Glutamatergic neuron (in vitro differentiated cells): ENCODE results near the gene LAMC3. TPM values are rescaled to one million over a fixed set of nuclear protein-coding genes. Genes with fewer than 3 reads are reported as not detected.

Source experiments
- DNase-seq: peaks from one replicate; pipeline ENCODE4 v3.0.0; 2022
- H3K27ac Mint-ChIP-seq: one replicate; pipeline ENCODE4 v1.8.0; 2020; ENCODE audit warnings: mild to moderate bottlenecking, mixed read lengths, inconsistent platforms; ENCODE audit not compliant: unreplicated experiment
- H3K27me3 Mint-ChIP-seq: one replicate; pipeline ENCODE4 v1.8.0; 2020; ENCODE audit warnings: mild to moderate bottlenecking, moderate library complexity, mixed read lengths, inconsistent platforms; ENCODE audit not compliant: unreplicated experiment
- H3K36me3 Mint-ChIP-seq: one replicate; pipeline ENCODE4 v1.8.0; 2020; ENCODE audit warnings: mild to moderate bottlenecking, mixed read lengths, inconsistent platforms; ENCODE audit not compliant: unreplicated experiment
- H3K4me1 Mint-ChIP-seq: one replicate; pipeline ENCODE4 v1.8.0; 2020; ENCODE audit warnings: mild to moderate bottlenecking, low read depth, mixed read lengths, inconsistent platforms; ENCODE audit not compliant: unreplicated experiment
- H3K4me3 Mint-ChIP-seq: one replicate; pipeline ENCODE4 v1.8.0; 2020; ENCODE audit warnings: mild to moderate bottlenecking, mixed read lengths, inconsistent platforms; ENCODE audit not compliant: unreplicated experiment
- H3K9me3 Mint-ChIP-seq: one replicate; pipeline ENCODE4 v1.8.0; 2020; ENCODE audit warnings: mild to moderate bottlenecking, moderate library complexity, mixed read lengths, inconsistent platforms; ENCODE audit not compliant: unreplicated experiment
- CTCF ChIP-seq: fragments of 200-600 bp; sonication (generic); IDR thresholded peaks from one replicate; pipeline ENCODE4 v1.5.0; 2021; ENCODE audit not compliant: partially characterized antibody, unreplicated experiment
- total RNA-seq: library from RNA; stranded (reverse); fragmentation: NEBNext Ultra II Directional; extraction: Animal tissue kit (Norgen Biotek cat#: 25700); gene quantifications from one replicate; pipeline ENCODE4 v1.2.1, GENCODE V29; 2021; ENCODE audit not compliant: unreplicated experiment

The LAMC3 gene
- total RNA-seq, 1 donor from 2014 or later: 0.17 TPM

DNA sequence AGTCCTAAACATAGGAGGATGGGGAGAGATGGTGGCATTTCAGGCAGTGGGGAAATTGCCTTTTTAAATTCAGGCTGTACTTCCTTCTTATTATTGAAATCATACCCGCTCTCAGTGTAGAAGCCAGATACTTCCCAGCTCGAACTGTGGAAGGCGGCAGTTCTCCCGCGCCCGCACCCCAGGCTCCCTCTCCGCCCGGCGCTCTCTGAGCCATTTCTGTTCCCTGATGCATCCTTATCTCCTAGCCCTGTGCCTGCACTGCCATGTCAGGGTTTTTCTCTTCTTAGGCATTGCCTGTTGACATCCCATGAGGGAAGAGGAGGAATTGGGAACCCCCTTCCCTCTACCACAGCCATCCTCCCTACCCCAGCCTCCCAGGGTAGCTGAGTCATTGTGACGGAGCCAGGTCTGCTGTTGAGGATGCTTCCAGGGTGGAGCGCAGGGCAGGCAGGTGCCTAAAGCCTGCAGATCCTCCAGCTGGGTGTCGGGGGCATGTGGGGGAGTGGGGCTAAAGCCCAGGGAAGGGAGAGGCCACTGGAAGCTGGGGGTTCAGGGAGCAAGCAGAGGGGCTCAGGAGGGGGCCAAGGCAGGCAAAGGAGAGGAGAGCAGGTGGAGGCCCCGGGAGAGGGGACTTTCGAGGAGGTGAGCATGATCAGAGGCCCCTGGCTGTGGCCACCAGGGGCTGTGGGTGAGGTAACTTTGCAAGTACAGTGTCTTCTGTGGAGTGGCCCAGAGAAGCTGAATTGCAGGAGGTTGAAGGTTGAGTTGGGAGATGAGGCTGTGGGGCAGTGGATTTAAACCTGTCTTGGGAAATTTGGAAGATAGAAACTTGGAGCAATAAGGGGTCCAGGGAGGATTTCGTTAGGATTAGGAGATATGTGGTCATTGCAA lies 16.2 kb downstream of the LAMC3 start:
- H3K27ac Mint-ChIP-seq: no peak overlapping the region
- H3K27me3 Mint-ChIP-seq: peaks cover 10% of the 10 kb centered on the region
- DNase-seq: no peak
- TF ChIP-seq CTCF: no peak
- H3K9me3 Mint-ChIP-seq: peaks cover 5% of the 10 kb centered on the region
- H3K4me1 Mint-ChIP-seq: no peaks in the 10 kb centered on the region
- no peak overlapping the region for H3K4me3 Mint-ChIP-seq
- H3K36me3 Mint-ChIP-seq: no peaks in the 10 kb centered on the region

DNA sequence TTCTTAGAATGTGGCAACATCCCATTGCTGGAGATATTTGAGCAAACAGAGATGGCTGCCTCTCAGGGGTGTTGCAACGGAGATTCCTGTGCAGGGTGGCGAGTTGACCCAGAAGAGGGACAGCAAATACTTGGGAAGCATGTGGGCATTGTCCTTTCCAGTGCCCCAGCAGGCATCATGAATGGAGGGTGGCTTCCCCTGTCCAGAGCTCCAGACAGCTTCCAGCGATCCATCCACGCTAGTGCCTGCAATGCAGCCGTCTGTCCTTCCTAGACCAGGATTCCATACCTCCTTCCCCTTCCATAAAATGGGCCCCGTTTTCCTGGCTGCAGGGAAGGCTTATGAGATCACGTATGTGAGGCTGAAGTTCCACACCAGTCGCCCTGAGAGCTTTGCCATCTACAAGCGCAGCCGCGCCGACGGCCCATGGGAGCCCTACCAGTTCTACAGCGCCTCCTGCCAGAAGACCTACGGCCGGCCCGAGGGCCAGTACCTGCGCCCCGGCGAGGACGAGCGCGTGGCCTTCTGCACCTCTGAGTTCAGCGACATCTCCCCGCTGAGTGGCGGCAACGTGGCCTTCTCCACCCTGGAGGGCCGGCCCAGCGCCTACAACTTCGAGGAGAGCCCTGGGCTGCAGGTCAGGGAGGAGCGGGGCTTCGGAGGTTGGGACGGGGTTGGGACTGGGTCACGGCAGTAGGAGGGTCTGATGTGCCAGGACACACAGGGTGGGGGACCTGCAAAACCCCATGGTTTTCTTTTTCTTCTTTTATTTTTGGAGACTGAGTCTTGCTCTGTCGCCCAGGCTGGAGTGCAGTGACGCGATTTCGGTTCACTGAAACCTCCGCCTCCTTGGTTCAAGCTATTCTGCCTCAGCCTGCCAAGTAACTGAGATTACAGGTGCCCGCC lies 17.2 kb downstream of the LAMC3 start:
- Mint-ChIP-seq H3K27me3 (peaks cover 8% of the 10 kb centered on the region), H3K4me3 (no peak overlapping the region), H3K9me3 (peaks cover 3% of the 10 kb centered on the region), H3K36me3 (no peaks in the 10 kb centered on the region), H3K4me1 (no peaks in the 10 kb centered on the region), H3K27ac (no peak overlapping the region)
- no peak for TF ChIP-seq CTCF
- no peak for DNase-seq

DNA sequence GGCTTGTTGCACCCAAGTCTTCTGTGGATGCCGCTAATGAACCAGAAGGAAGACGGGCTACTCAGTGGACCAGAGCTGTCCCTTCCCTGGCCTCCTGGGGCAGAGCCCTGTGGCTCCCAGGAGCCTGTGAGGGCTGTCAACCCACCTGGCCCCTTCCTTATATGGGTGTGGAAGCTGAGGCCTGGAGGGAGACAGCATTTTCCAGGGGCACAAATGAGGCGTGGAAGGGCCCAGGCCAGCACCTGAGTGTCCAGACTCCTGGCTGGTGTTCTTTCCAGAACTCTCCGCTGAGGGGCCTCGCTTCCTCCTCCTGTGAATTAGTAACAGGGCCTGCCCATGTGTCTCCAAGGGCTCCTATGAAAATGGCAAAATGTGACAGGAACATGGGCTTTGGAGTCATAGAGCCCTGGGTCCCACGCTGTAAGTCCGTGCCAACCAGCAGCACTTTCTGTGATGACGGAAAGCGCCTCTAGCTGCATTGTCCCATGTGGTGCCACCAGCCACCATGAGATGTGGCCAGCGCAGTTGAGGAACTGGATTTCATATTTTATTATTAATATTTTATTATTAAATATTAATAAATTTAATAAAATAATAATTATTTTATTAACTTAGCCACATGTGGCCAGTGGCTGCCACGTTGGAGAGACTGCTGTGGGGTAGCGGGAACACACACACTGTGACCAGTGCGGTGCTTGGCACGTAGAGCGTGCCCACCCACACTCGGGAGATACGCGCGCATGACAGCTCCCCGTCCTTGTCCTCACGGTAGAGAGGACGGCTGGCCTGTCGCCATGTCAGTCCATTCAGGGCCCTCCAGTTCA lies 18.3 kb downstream of the LAMC3 start:
- no peak for DNase-seq
- Mint-ChIP-seq H3K36me3 (no peaks in the 10 kb centered on the region), H3K27ac (no peak overlapping the region), H3K9me3 (peaks cover 4% of the 10 kb centered on the region), H3K27me3 (peaks cover 8% of the 10 kb centered on the region), H3K4me1 (no peaks in the 10 kb centered on the region), H3K4me3 (no peak overlapping the region)
- TF ChIP-seq CTCF: no peak

DNA sequence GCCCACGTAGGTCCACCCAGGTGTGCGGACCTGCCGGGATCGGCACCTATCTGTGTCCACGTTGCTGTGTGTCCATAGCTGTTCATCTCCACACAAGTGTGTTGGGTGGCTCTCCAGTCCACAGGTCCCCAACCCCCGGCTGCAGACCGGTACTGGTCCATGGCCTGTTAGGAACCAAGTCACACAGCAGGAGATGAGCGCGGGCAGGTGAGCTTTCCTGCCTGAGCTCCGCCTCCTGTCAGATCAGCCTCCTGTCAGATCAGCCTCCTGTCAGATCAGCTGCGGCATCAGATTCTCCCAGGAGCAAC lies 18.9 kb downstream of the LAMC3 start:
- H3K9me3 Mint-ChIP-seq: peaks cover 8% of the 10 kb centered on the region
- H3K27ac Mint-ChIP-seq: no peak overlapping the region
- H3K36me3 Mint-ChIP-seq: no peaks in the 10 kb centered on the region
- H3K4me3 Mint-ChIP-seq: no peak overlapping the region
- peaks cover 8% of the 10 kb centered on the region for H3K27me3 Mint-ChIP-seq
- no peak for TF ChIP-seq CTCF
- no peak for DNase-seq
- H3K4me1 Mint-ChIP-seq: peaks cover 3% of the 10 kb centered on the region
